Tibial artery (tissue), 4 donors: ENCODE data around the gene IRX4.

Experiments used
- DNase-seq, 2 donors: peaks; one replicate each; pipeline ENCODE4 v3.0.0-alpha.2; 2019
- H3K27ac ChIP-seq, 2 donors: fragments of 200-600 bp; sonication (generic) in 1 of 2; 1 replicate in 1 of 2; 2 replicates in 1 of 2; pipeline ENCODE4 v1.5.1; 2018 to 2019; ENCODE audit warnings: mild to moderate bottlenecking in 1 of 2
- H3K27me3 ChIP-seq, 2 donors: fragments of 200-600 bp; sonication (generic) in 1 of 2; one replicate each; pipeline versions ENCODE4 v1.5.1 to v1.6.0; 2016 to 2019
- H3K36me3 ChIP-seq, 3 donors: fragments of 200-600 bp; sonication (generic) in 2 of 3; one replicate each; pipeline ENCODE4 v1.5.1; 2016 to 2019; ENCODE audit warnings: mild to moderate bottlenecking in 2 of 3
- H3K4me1 ChIP-seq, 4 donors: fragments of 200-600 bp; sonication (generic) in 2 of 4; 1 replicate in 3 of 4; 2 replicates in 1 of 4; pipeline ENCODE4 v1.5.1; 2016 to 2019
- H3K4me3 ChIP-seq, 2 donors: fragments of 200-600 bp; sonication (generic) in 1 of 2; 1 replicate in 1 of 2; 2 replicates in 1 of 2; pipeline ENCODE4 v1.5.1; 2018 to 2019; ENCODE audit warnings: mild to moderate bottlenecking in 2 of 2
- H3K9me3 ChIP-seq, 3 donors: fragments of 200-600 bp; sonication (generic) in 1 of 3; one replicate each; pipeline ENCODE4 v1.5.1; 2016 to 2019
- CTCF ChIP-seq, 2 experiments: fragments of 200-600 bp in 1 of 2; fragments of 450-650 bp in 1 of 2; IDR thresholded peaks; one replicate each; pipeline ENCODE4 v1.5.1; 2017 to 2019; ENCODE audit warnings: antibody characterized with exemption in 2 of 2, mild to moderate bottlenecking in 1 of 2, moderate library complexity in 1 of 2
- intact Hi-C: fragments of 100-400 bp; cut with DNase I; formaldehyde crosslinking; loops from one replicate; pipeline ENCODE4 v1.15.0; 2023; ENCODE audit warnings: low total_unique reads

IRX4 gene

GRCh38 chr5:1840741-1841521 lies 41.8 kb downstream of the IRX4 start:
- H3K27ac ChIP-seq: no peak overlapping the region
- TF ChIP-seq CTCF (IDR thresholded peaks at IDR 0.05): no peak
- no peaks in the 10 kb centered on the region for H3K9me3 ChIP-seq
- no peak for DNase-seq
- H3K4me3 ChIP-seq: no peak overlapping the region
- no peaks in the 10 kb centered on the region for H3K4me1 ChIP-seq
- H3K27me3 ChIP-seq: peaks cover 0 to 41% of the 10 kb centered on the region in 2 donors
- no peaks in the 10 kb centered on the region for H3K36me3 ChIP-seq
- intact Hi-C loops: no loop called here

- Histone ChIP-seq H3K27me3 (peaks cover 0 to 41% of the 10 kb centered on the region in 2 donors), H3K36me3 (no peaks in the 10 kb centered on the region)
Measured at GRCh38 chr5:1840071-1840547, 42.6 kb downstream of the IRX4 start.

GRCh38 chr5:1838013-1838412 lies 44.7 kb downstream of the IRX4 start:
- Histone ChIP-seq H3K27ac (no peak overlapping the region), H3K36me3 (no peaks in the 10 kb centered on the region), H3K27me3 (peaks cover 0 to 42% of the 10 kb centered on the region in 2 donors), H3K4me3 (no peak overlapping the region), H3K9me3 (no peaks in the 10 kb centered on the region), H3K4me1 (no peaks in the 10 kb centered on the region)
- no peak for TF ChIP-seq CTCF (IDR thresholded peaks at IDR 0.05)
- intact Hi-C loops: no loop called here
- no peak for DNase-seq

More at GRCh38 chr5:1840071-1840547, 42.6 kb downstream of the IRX4 start:
- no peak for DNase-seq
- Histone ChIP-seq H3K9me3 (no peaks in the 10 kb centered on the region), H3K4me1 (no peaks in the 10 kb centered on the region), H3K4me3 (no peak overlapping the region), H3K27ac (no peak overlapping the region)
- TF ChIP-seq CTCF (IDR thresholded peaks at IDR 0.05): no peak
- intact Hi-C loops: no loop called here

- intact Hi-C loops: no loop called here
- TF ChIP-seq CTCF (IDR thresholded peaks at IDR 0.05): no peak
- H3K9me3 ChIP-seq: no peaks in the 10 kb centered on the region
- no peak for DNase-seq
- no peaks in the 10 kb centered on the region for H3K4me1 ChIP-seq
- H3K4me3 ChIP-seq: no peak overlapping the region
- H3K27ac ChIP-seq: no peak overlapping the region
- peaks cover 0 to 42% of the 10 kb centered on the region in 2 donors for H3K27me3 ChIP-seq
- H3K36me3 ChIP-seq: no peaks in the 10 kb centered on the region
Measured at GRCh38 chr5:1836891-1837880, 45.5 kb downstream of the IRX4 start.

- no peak overlapping the region for H3K4me3 ChIP-seq
- peaks cover 0 to 37% of the 10 kb centered on the region in 2 donors for H3K27me3 ChIP-seq
- peak in 1 of 2 donors; percentile 33 for DNase-seq
- intact Hi-C loops: no loop called here
- no peak for TF ChIP-seq CTCF (IDR thresholded peaks at IDR 0.05)
- H3K9me3 ChIP-seq: no peaks in the 10 kb centered on the region
- no peaks in the 10 kb centered on the region for H3K4me1 ChIP-seq
- no peak overlapping the region for H3K27ac ChIP-seq
- no peaks in the 10 kb centered on the region for H3K36me3 ChIP-seq
Measured at GRCh38 chr5:1836176-1836890, 46.4 kb downstream of the IRX4 start.
